SK-N-SH (cell line): ENCODE measurements around the gene EDRF1.
"Not testable (repeated sequence)": the region's sequence is repeated elsewhere in the genome, so short reads cannot be mapped to it uniquely, and the experiment has no call there.

Experiments
- TAF1 ChIP-seq: IDR thresholded peaks from 2 replicates; pipeline ENCODE4 v1.6.1; 2012; ENCODE audit warnings: low read depth, mild to moderate bottlenecking, low read length, moderate library complexity, borderline replicate concordance
- YY1 ChIP-seq: IDR thresholded peaks from 2 replicates; pipeline ENCODE4 v1.4.0; 2012; ENCODE audit warnings: low read depth, mild to moderate bottlenecking
- TF ChIP-seq, protein P1 (sequence below): fragments of 150-350 bp; IDR thresholded peaks from 2 replicates; pipeline ENCODE4 v1.6.1; 2016; ENCODE audit warnings: mild to moderate bottlenecking, low read depth, low read length
- TF ChIP-seq, protein P2 (sequence below): fragments of 200-600 bp; sonication (generic); IDR thresholded peaks from 2 replicates; pipeline ENCODE4 v1.6.1; 2017; ENCODE audit warnings: antibody characterized with exemption, mild to moderate bottlenecking, moderate library complexity

DNA sequence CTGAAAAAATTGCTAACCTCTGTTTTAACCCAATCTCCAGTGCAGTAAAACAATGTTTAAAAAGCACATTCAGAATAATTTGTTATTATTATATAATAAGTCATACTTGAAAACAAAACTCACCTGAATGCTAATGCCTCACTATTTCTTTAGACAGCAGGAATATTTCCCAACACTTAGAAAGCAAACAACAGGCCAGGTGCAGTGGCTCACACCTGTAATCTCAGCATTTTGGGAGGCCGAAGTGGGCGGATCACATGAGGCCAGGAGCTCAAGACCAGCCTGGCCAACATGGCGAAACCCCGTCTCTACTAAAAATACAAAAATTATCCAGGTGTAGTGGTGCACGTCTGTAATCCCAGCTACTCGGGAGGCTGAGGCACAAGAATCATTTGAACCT is 22.6 kb upstream of the EDRF1 start:
- TF ChIP-seq, protein P1, sequence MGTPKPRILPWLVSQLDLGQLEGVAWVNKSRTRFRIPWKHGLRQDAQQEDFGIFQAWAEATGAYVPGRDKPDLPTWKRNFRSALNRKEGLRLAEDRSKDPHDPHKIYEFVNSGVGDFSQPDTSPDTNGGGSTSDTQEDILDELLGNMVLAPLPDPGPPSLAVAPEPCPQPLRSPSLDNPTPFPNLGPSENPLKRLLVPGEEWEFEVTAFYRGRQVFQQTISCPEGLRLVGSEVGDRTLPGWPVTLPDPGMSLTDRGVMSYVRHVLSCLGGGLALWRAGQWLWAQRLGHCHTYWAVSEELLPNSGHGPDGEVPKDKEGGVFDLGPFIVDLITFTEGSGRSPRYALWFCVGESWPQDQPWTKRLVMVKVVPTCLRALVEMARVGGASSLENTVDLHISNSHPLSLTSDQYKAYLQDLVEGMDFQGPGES, result not testable (repeated sequence)
- not testable (repeated sequence) for TF ChIP-seq TAF1, YY1
- TF ChIP-seq, protein P2, sequence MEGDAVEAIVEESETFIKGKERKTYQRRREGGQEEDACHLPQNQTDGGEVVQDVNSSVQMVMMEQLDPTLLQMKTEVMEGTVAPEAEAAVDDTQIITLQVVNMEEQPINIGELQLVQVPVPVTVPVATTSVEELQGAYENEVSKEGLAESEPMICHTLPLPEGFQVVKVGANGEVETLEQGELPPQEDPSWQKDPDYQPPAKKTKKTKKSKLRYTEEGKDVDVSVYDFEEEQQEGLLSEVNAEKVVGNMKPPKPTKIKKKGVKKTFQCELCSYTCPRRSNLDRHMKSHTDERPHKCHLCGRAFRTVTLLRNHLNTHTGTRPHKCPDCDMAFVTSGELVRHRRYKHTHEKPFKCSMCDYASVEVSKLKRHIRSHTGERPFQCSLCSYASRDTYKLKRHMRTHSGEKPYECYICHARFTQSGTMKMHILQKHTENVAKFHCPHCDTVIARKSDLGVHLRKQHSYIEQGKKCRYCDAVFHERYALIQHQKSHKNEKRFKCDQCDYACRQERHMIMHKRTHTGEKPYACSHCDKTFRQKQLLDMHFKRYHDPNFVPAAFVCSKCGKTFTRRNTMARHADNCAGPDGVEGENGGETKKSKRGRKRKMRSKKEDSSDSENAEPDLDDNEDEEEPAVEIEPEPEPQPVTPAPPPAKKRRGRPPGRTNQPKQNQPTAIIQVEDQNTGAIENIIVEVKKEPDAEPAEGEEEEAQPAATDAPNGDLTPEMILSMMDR, result not testable (repeated sequence)
